A549 (cell line): ENCODE results near the gene POU2F3. TPM values are rescaled to one million over a fixed set of nuclear protein-coding genes. Genes with fewer than 3 reads are reported as not detected.
"Not testable (repeated sequence)": the region's sequence is repeated elsewhere in the genome, so short reads cannot be mapped to it uniquely, and the experiment has no call there.

Source experiments
- ATAC-seq, 2 experiments: fragments of 200-7000 bp in 1 of 2; fragments of >200 bp in 1 of 2; cut with Nextera tagmentation in 1 of 2; cut with Tn5 transposase in 1 of 2; 3 replicates each; pipeline versions ENCODE4 v1.8.0 to v1.9.1; 2018 to 2020; ENCODE audit warnings: mild to moderate bottlenecking in 1 of 2, moderate library complexity in 1 of 2
- CTCF ChIA-PET: fragments of 300-600 bp; sonication (Branson Sonifier 250); formaldehyde crosslinking; extraction: SDS; loops from one replicate; lab custom pipeline; 2021; ENCODE audit warnings: antibody characterized with exemption, inconsistent platforms; lab: Yijun Ruan, JAX
- POLR2A ChIA-PET: fragments of 350-600 bp; formaldehyde crosslinking; extraction: SDS; loops from one replicate; lab custom pipeline; 2021; ENCODE audit warnings: antibody characterized with exemption, inconsistent platforms; lab: Yijun Ruan, JAX
- DNase-seq, 2 experiments: peaks; one replicate each; pipeline versions ENCODE4 v3.0.0 to v3.0.0-alpha.2; 2011 to 2016; ENCODE audit warnings: low read depth in 1 of 2, low spot score in 1 of 2
- FAIRE-seq: peaks from 2 replicates; lab custom pipeline; 2011; peaks lifted over from hg19 to GRCh38; lab: Jason Lieb, UNC
- H3K27ac ChIP-seq, 2 experiments: fragments of >200 bp; sonication (Bioruptor Twin); formaldehyde crosslinking; 3 replicates each; pipeline ENCODE4 v1.5.1; 2016 to 2017
- H3K4me1 ChIP-seq: fragments of >200 bp; sonication (Bioruptor Twin); formaldehyde crosslinking; 3 replicates; pipeline ENCODE4 v1.6.1; 2016
- H3K4me2 ChIP-seq: fragments of >200 bp; sonication (Bioruptor Twin); formaldehyde crosslinking; 3 replicates; pipeline ENCODE4 v1.6.1; 2016
- H3K4me3 ChIP-seq: fragments of >200 bp; sonication (Bioruptor Twin); formaldehyde crosslinking; 3 replicates; pipeline ENCODE4 v1.5.1; 2016
- H3K9me3 ChIP-seq: fragments of >200 bp; sonication (Bioruptor Twin); formaldehyde crosslinking; 3 replicates; pipeline ENCODE4 v1.6.1; 2016
- EHF ChIP-seq: fragments of 250-450 bp; sonication (Bioruptor Pico); IDR thresholded peaks from 2 replicates; pipeline ENCODE4 v1.5.0; 2020; ENCODE audit warnings: mild to moderate bottlenecking
- EHMT2 ChIP-seq: fragments of 200-600 bp; sonication (generic); IDR thresholded peaks from 2 replicates; pipeline ENCODE4 v1.6.1; 2016; ENCODE audit warnings: antibody characterized with exemption, low read depth, mild to moderate bottlenecking, moderate library complexity
- FOSB ChIP-seq: fragments of 250-450 bp; sonication (Bioruptor Pico); IDR thresholded peaks from 2 replicates; pipeline ENCODE4 v1.5.0; 2020; ENCODE audit warnings: mild to moderate bottlenecking, moderate library complexity
- FOSL2 ChIP-seq, 2 experiments: fragments of 450-650 bp in 1 of 2; fragments of >200 bp in 1 of 2; sonication (Bioruptor Twin) in 1 of 2; formaldehyde crosslinking; IDR thresholded peaks; 2 replicates each; pipeline versions ENCODE4 v1.5.0 to v1.6.1; 2016 to 2020; ENCODE audit warnings: mild to moderate bottlenecking in 1 of 2, moderate library complexity in 1 of 2
- HDAC2 ChIP-seq: fragments of 200-600 bp; sonication (generic); IDR thresholded peaks from 2 replicates; pipeline ENCODE4 v1.6.1; 2016
- JUN ChIP-seq, 2 experiments: fragments of >200 bp; sonication (Bioruptor Twin); formaldehyde crosslinking; IDR thresholded peaks; 2 replicates in 1 of 2; 3 replicates in 1 of 2; pipeline ENCODE4 v1.6.1; 2016 to 2017
- MYC ChIP-seq: IDR thresholded peaks from 2 replicates; pipeline ENCODE4 v1.6.1; 2012; ENCODE audit warnings: mild to moderate bottlenecking, inconsistent platforms, low read length, improper control_type of control experiment, borderline replicate concordance
- NFE2L2 ChIP-seq: fragments of 150-350 bp; conservative IDR thresholded peaks from 2 replicates; pipeline ENCODE4 v1.6.1; 2014; ENCODE audit warnings: low read length
- NPAS2 ChIP-seq: fragments of 250-450 bp; sonication (Bioruptor Pico); IDR thresholded peaks from 2 replicates; pipeline ENCODE4 v1.8.0; 2022; ENCODE audit warnings: mild to moderate bottlenecking, moderate library complexity, borderline replicate concordance
- RARB ChIP-seq: fragments of 250-450 bp; sonication (Bioruptor Pico); IDR thresholded peaks from 2 replicates; pipeline ENCODE4 v1.8.0; 2021; ENCODE audit warnings: mild to moderate bottlenecking, moderate library complexity
- RFX5 ChIP-seq: fragments of 450-650 bp; IDR thresholded peaks from 2 replicates; pipeline ENCODE4 v1.7.1; 2014; ENCODE audit warnings: antibody characterized with exemption, mild to moderate bottlenecking, moderate library complexity
- ZC3H11A ChIP-seq: fragments of 450-650 bp; IDR thresholded peaks from 2 replicates; pipeline ENCODE4 v1.6.1; 2014; ENCODE audit warnings: antibody characterized with exemption, mild to moderate bottlenecking
- ZSCAN20 ChIP-seq: fragments of 250-450 bp; sonication (Bioruptor Pico); IDR thresholded peaks from 2 replicates; pipeline ENCODE4 v1.8.0; 2022; ENCODE audit warnings: mild to moderate bottlenecking, moderate library complexity
- WGBS: methylation state at CpG from one replicate; pipeline ENCODE4 v1.1.6; 2017; ENCODE audit errors: missing lambda C conversion rate; 5-methylcytosine and 5-hydroxymethylcytosine counted together
- polyA plus RNA-seq, 4 experiments: library from polyadenylated mRNA; depleted of rRNA in 3 of 4; stranded (reverse); fragments of >200 nt; fragmentation: RNase III in 1 of 4; extraction: RNeasy Plus Mini Kit Qiagen cat#74134 plus additional on column Dnase treatment in 1 of 4; gene quantifications; 2 replicates in 3 of 4; 3 replicates in 1 of 4; pipeline ENCODE4 v1.2.3, GENCODE V29; 2011 to 2017
- TF ChIP-seq, protein P1 (sequence below): fragments of 200-600 bp; sonication (generic); IDR thresholded peaks from 2 replicates; pipeline ENCODE4 v1.6.1; 2016; ENCODE audit warnings: antibody characterized with exemption, mild to moderate bottlenecking, moderate library complexity
- TF ChIP-seq, protein P2 (sequence below): fragments of 450-650 bp; IDR thresholded peaks from 2 replicates; pipeline ENCODE4 v1.6.1; 2014; ENCODE audit warnings: antibody characterized with exemption

Gene POU2F3
- polyA plus RNA-seq, 2 of the 4 experiments (the other 2 are of a cell fraction), result not detected

DNA sequence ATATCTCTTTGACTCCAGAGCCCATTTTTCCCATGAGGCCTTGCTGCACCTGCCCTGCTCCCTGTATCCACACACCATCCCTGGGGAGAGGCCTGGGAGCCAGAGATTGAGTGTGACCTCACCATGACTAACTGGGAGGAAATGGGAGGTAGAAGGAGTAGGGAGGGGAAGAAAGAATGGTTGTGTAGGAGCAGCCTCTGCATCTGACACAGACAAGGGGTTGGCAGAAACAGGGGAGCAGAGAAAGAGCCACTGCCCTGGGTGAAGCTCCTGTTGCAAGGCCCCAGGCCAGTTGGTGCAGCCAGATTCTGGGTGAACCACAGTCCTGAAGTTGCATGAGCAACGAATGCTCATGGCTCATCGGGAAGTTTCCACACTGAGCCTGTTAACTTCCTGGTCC, 32.4 kb downstream of the POU2F3 start (continued):
- TF ChIP-seq, protein P1, sequence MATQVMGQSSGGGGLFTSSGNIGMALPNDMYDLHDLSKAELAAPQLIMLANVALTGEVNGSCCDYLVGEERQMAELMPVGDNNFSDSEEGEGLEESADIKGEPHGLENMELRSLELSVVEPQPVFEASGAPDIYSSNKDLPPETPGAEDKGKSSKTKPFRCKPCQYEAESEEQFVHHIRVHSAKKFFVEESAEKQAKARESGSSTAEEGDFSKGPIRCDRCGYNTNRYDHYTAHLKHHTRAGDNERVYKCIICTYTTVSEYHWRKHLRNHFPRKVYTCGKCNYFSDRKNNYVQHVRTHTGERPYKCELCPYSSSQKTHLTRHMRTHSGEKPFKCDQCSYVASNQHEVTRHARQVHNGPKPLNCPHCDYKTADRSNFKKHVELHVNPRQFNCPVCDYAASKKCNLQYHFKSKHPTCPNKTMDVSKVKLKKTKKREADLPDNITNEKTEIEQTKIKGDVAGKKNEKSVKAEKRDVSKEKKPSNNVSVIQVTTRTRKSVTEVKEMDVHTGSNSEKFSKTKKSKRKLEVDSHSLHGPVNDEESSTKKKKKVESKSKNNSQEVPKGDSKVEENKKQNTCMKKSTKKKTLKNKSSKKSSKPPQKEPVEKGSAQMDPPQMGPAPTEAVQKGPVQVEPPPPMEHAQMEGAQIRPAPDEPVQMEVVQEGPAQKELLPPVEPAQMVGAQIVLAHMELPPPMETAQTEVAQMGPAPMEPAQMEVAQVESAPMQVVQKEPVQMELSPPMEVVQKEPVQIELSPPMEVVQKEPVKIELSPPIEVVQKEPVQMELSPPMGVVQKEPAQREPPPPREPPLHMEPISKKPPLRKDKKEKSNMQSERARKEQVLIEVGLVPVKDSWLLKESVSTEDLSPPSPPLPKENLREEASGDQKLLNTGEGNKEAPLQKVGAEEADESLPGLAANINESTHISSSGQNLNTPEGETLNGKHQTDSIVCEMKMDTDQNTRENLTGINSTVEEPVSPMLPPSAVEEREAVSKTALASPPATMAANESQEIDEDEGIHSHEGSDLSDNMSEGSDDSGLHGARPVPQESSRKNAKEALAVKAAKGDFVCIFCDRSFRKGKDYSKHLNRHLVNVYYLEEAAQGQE, result no peak
- no peak for TF ChIP-seq NFE2L2
- TF ChIP-seq, protein P2, sequence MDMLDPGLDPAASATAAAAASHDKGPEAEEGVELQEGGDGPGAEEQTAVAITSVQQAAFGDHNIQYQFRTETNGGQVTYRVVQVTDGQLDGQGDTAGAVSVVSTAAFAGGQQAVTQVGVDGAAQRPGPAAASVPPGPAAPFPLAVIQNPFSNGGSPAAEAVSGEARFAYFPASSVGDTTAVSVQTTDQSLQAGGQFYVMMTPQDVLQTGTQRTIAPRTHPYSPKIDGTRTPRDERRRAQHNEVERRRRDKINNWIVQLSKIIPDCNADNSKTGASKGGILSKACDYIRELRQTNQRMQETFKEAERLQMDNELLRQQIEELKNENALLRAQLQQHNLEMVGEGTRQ, result no peak

DNA sequence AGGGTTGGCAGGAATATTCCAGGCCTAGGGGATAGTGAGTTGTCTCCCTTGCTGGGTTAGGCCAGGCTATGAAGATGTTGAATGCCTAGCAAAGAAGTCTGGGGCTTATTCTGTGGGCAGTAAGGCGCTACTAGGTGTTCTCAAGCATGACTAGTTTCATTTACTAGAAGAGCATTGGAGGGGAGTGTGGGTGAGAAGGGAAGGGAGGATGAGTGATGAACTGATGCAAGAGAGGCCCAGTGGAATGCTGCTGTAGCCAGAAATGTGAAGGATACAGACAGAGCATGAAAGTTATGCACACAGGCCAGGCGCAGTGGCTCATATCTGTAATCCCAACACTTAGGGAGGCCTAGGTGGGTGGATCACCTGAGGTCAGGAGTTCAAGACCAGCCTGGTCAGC, 33.5 kb downstream of the POU2F3 start:
- TF ChIP-seq NPAS2 (CRISPR knock-in tag), result no peak
- TF ChIP-seq RFX5, result no peak
- no peak for TF ChIP-seq FOSL2 (IDR thresholded peaks at IDR 0.05)
- TF ChIP-seq FOSL2 (CRISPR knock-in tag; IDR thresholded peaks at IDR 0.05), result no peak
- TF ChIP-seq EHMT2, result no peak
- TF ChIP-seq, protein P2, result no peak
- no peak for TF ChIP-seq HDAC2
- no peak for TF ChIP-seq MYC
- no peak for TF ChIP-seq FOSB (CRISPR knock-in tag)
- no peak for TF ChIP-seq ZC3H11A
- no peak for TF ChIP-seq RARB (CRISPR knock-in tag)
- TF ChIP-seq JUN (IDR thresholded peaks at IDR 0.05), result no peak
- TF ChIP-seq ZSCAN20 (CRISPR knock-in tag), result no peak
- TF ChIP-seq EHF (CRISPR knock-in tag), result no peak
- TF ChIP-seq, protein P1, result no peak
- DNase-seq (no peak), ATAC-seq (no peak), FAIRE-seq (no peak)
- Histone ChIP-seq H3K4me2 (no peak overlapping the region), H3K9me3 (no peaks in the 10 kb centered on the region), H3K27ac (no peak overlapping the region), H3K4me1 (no peaks in the 10 kb centered on the region), H3K4me3 (no peak overlapping the region)
- 66% methylated on average over 2 of the region's 2 CpGs for WGBS
- ChIA-PET POLR2A (no interaction called here), CTCF (interaction anchor here (1.1 to 1.5 kb wide), 2 partner anchors 27 to 30 kb away, joined by 6 read pairs; no protein-coding TSS in a partner anchor)

DNA sequence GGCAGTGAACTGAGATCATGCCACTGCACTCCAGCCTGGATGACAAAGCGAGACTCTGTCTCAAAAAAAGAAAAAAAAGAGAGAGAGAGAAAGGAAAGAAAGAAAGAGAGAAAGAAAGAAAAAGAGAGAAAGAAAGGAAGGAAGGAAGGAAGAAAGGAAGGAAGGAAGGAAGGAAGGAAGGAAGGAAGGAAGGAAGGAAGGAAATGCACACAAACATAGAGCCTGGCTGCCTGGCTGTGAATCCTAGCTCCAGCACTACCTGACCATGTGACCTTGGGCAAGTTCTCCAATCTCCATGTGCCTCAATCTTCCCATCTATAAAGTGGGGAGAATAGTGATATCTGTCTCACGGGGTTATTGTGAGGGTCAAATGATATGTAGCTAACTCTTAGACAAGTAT, 34.0 kb downstream of the POU2F3 start:
- H3K4me2 ChIP-seq, result not testable (repeated sequence)

More for the DNA sequence above, 34.0 kb downstream of the POU2F3 start:
- H3K27ac ChIP-seq, POLR2A ChIA-PET, ATAC-seq, FAIRE-seq, H3K4me1 ChIP-seq, H3K4me3 ChIP-seq, H3K9me3 ChIP-seq, DNase-seq: not testable (repeated sequence)
- WGBS, result 60% methylated on average over 2 of the region's 2 CpGs
- CTCF ChIA-PET, result interaction anchor here (1.1 kb wide), 1 partner anchor 30 kb away, joined by 6 read pairs; no protein-coding TSS in a partner anchor
